Heart right ventricle (tissue), 16 donors: ENCODE results near the gene MCM3AP. TPM values are rescaled to one million over a fixed set of nuclear protein-coding genes. Genes with fewer than 3 reads are reported as not detected.

Experiments
- ATAC-seq, 8 donors: fragments of 200-7000 bp; cut with Tn5 transposase; one replicate each; pipeline ENCODE4 v1.9.1; 2020; ENCODE audit warnings: mild to moderate bottlenecking in 8 of 8, moderate library complexity in 8 of 8, moderate number of reproducible peaks in 1 of 8
- DNase-seq, 2 donors: peaks; one replicate each; pipeline ENCODE4 v3.0.0-alpha.2; 2020
- H3K27ac ChIP-seq, 10 donors: fragments of 200-600 bp; sonication (generic) in 2 of 10; one replicate each; pipeline versions ENCODE4 v1.5.0 to v1.8.0; 2020 to 2022; ENCODE audit warnings: mild to moderate bottlenecking in 3 of 10
- H3K27me3 ChIP-seq, 7 donors: fragments of 200-600 bp; one replicate each; pipeline ENCODE4 v1.8.0; 2021 to 2022; ENCODE audit warnings: mild to moderate bottlenecking in 2 of 7
- H3K36me3 ChIP-seq, 9 donors: fragments of 200-600 bp; sonication (generic) in 1 of 9; one replicate each; pipeline versions ENCODE4 v1.5.0 to v1.8.0; 2020 to 2022; ENCODE audit warnings: mild to moderate bottlenecking in 2 of 9
- H3K4me1 ChIP-seq, 9 donors: fragments of 200-600 bp; sonication (generic) in 1 of 9; one replicate each; pipeline versions ENCODE4 v1.5.0 to v1.8.0; 2020 to 2022; ENCODE audit warnings: mild to moderate bottlenecking in 4 of 9
- H3K4me3 ChIP-seq, 10 donors: fragments of 200-600 bp; sonication (generic) in 2 of 10; one replicate each; pipeline versions ENCODE4 v1.5.0 to v1.8.0; 2020 to 2022; ENCODE audit warnings: mild to moderate bottlenecking in 7 of 10, moderate library complexity in 2 of 10
- H3K9me3 ChIP-seq, 11 donors: fragments of 200-600 bp in 10 of 11; sonication (generic) in 2 of 11; one replicate each; pipeline versions ENCODE4 v1.5.0 to v1.8.0; 2013 to 2022; ENCODE audit warnings: mild to moderate bottlenecking in 2 of 11, control low read depth in 1 of 11, moderate library complexity in 1 of 11
- CTCF ChIP-seq, 9 donors: fragments of 200-600 bp; sonication (generic) in 2 of 9; IDR thresholded peaks; one replicate each; pipeline versions ENCODE4 v1.5.0 to v1.8.0; 2021 to 2022; ENCODE audit warnings: antibody characterized with exemption in 9 of 9, mild to moderate bottlenecking in 5 of 9, moderate library complexity in 1 of 9
- WGBS, 2 donors: extraction: QIAGEN DNeasy Blood & Tissue Kit; methylation state at CpG; one replicate each; pipeline ENCODE4 v1.1.7; 2013; ENCODE audit warnings: inconsistent platforms in 1 of 2; 5-methylcytosine and 5-hydroxymethylcytosine counted together
- intact Hi-C, 10 donors: fragments of 100-400 bp; cut with DNase I; formaldehyde crosslinking; loops; one replicate each; pipeline versions ENCODE4 v1.11.1 to v1.14.2; 2022
- polyA plus RNA-seq, 2 donors: library from polyadenylated mRNA; stranded (reverse); fragments of 200-250 nt; gene quantifications; one replicate each; pipeline ENCODE4 v1.2.3, GENCODE V29; 2013
- total RNA-seq, 10 donors: library from RNA; stranded (reverse); fragmentation: NEBNext Ultra II Directional in 3 of 10; extraction: Animal tissue kit (Norgen Biotek cat#: 25700) in 3 of 10; gene quantifications; one replicate each; pipeline versions ENCODE4 v1.2.1 to v1.2.4, GENCODE V29; 2021 to 2023
- donor health status: Arrhythmogenic right ventricular cardiomyopathy.
- donor health status: ischemic (EF 13 %, LVEDD 7.1; RV severe dilation, severe dysfunction).
- donor health status: healthy with polysubstance abuse.
- donor health status: DM: no; HTN: yes; CAD: no.
- donor health status: DM: no; HTN: no; CAD: no.
- donor health status: ischemic (EF 25% LVEDD 6.9; RV normal size, moderate dysfunction).
- donor health status: ischemic (EF 25% LVEDD 5.7; RV mildly dilated, moderate dysfunction).
- donor health status: healthy.
- donor health status: DM: yes; HTN: yes; CAD: no.
- donor health status: Ischemic cardiomyopathy.
- donor health status: ischemic (EF 35%, LVEDD 5.7; RV mildly dilated, moderate dysfunction).
- donor health status: nonischemic (EF 11% LVEDD 7.7; RV severe dilation, severe dysfunction).
- donor health status: DM: yes; HTN: yes; CAD: no.
- donor health status: PGD.
- donor health status: ischemic (EF 29% LVEDD 5.4; RV normal size, mild dysfunction).
- donor health status: nonischemic (EF 23%, LVEDD 6.1; RV moderate dilation, normal function).

Gene MCM3AP
- total and polyA plus RNA-seq, 12 donors = 31.0 to 68.4 (median 52.0) TPM

- TF ChIP-seq CTCF (IDR thresholded peaks at IDR 0.05) = no peak
- WGBS, 2 donors = 62 to 67% methylated on average over 15 of the region's 15 CpGs
- peaks cover 0 to 73% (median 21%) of the 10 kb centered on the region in 9 donors for H3K36me3 ChIP-seq
- intact Hi-C loops = loop anchor here in 2 of 10 donors (5.0 to 10.0 kb wide), 3 partner anchors 38 to 99 kb away; partner anchors contain the start of genes C21orf58 (in 1 of the 2), LSS (in 1 of the 2), PCNT (in 1 of the 2) and SPATC1L (in 1 of the 2)
- DNase-seq (no peak), ATAC-seq (no peak)
- no peaks in the 10 kb centered on the region for H3K27me3 ChIP-seq
- no peaks in the 10 kb centered on the region for H3K9me3 ChIP-seq
- peak overlapping the region in 4 of 10 donors; percentile 14 to 80 (median 51) for H3K4me3 ChIP-seq
- H3K4me1 ChIP-seq = peaks cover 22 to 73% (median 53%) of the 10 kb centered on the region in 9 donors
- H3K27ac ChIP-seq = peak overlapping the region in 4 of 10 donors; percentile 13 to 94 (median 59)
Observed at GRCh38 chr21:46284077-46284644, 1.2 kb downstream of the MCM3AP start.

- no peak for TF ChIP-seq CTCF (IDR thresholded peaks at IDR 0.05)
- H3K4me1 ChIP-seq = no peaks in the 10 kb centered on the region
- peaks cover 10 to 100% (median 93%) of the 10 kb centered on the region in 9 donors for H3K36me3 ChIP-seq
- DNase-seq (no peak), ATAC-seq (no peak)
- intact Hi-C loops = loop anchor here in 1 of 10 donors (10.0 kb wide), 1 partner anchor 80 kb away; no protein-coding TSS in a partner anchor
- WGBS, 2 donors = 95 to 96% methylated on average over 11 of the region's 11 CpGs
- no peaks in the 10 kb centered on the region for H3K9me3 ChIP-seq
- no peak overlapping the region for H3K27ac ChIP-seq
- no peak overlapping the region for H3K4me3 ChIP-seq
- no peaks in the 10 kb centered on the region for H3K27me3 ChIP-seq
Observed at GRCh38 chr21:46274797-46275390, 10.5 kb downstream of the MCM3AP start.

GRCh38 chr21:46273341-46273740, 12.1 kb downstream of the MCM3AP start:
- no peaks in the 10 kb centered on the region for H3K4me1 ChIP-seq
- no peak for ATAC-seq
- intact Hi-C loops = loop anchor here in 1 of 10 donors (10.0 kb wide), 1 partner anchor 79 kb away; no protein-coding TSS in a partner anchor
- peaks cover 13 to 100% (median 91%) of the 10 kb centered on the region in 9 donors for H3K36me3 ChIP-seq
- no peaks in the 10 kb centered on the region for H3K27me3 ChIP-seq
- WGBS, 2 donors = 95 to 97% methylated on average over 14 of the region's 14 CpGs
- DNase-seq = no peak
- no peaks in the 10 kb centered on the region for H3K9me3 ChIP-seq
- no peak for TF ChIP-seq CTCF (IDR thresholded peaks at IDR 0.05)
- H3K4me3 ChIP-seq = no peak overlapping the region
- no peak overlapping the region for H3K27ac ChIP-seq

GRCh38 chr21:46269466-46269865, 15.9 kb downstream of the MCM3AP start:
- peaks cover 13 to 100% (median 96%) of the 10 kb centered on the region in 9 donors for H3K36me3 ChIP-seq
- DNase-seq = no peak
- no peak for ATAC-seq
- H3K27ac ChIP-seq = no peak overlapping the region
- intact Hi-C loops = loop anchor here in 2 of 10 donors (10.0 kb wide), 2 partner anchors 45 to 165 kb away; no protein-coding TSS in a partner anchor
- no peak overlapping the region for H3K4me3 ChIP-seq
- H3K27me3 ChIP-seq = no peaks in the 10 kb centered on the region
- no peak for TF ChIP-seq CTCF (IDR thresholded peaks at IDR 0.05)
- WGBS, 2 donors = 94 to 96% methylated on average over 10 of the region's 10 CpGs
- H3K9me3 ChIP-seq = no peaks in the 10 kb centered on the region
- no peaks in the 10 kb centered on the region for H3K4me1 ChIP-seq
